Superior temporal gyrus (tissue), 1 donor: ENCODE results near the gene RASSF3.
"Not testable (repeated sequence)": the region's sequence is repeated elsewhere in the genome, so short reads cannot be mapped to it uniquely, and the experiment has no call there.

ENCODE experiments used
- DNase-seq: peaks from one replicate; pipeline ENCODE4 v3.0.0-alpha.2; 2016; ENCODE audit errors: extremely low spot score

Gene RASSF3

GRCh38 chr12:64633011-64633939 is 23.0 kb downstream of the RASSF3 start:
- DNase-seq, result no peak

GRCh38 chr12:64633940-64634337 is 23.6 kb downstream of the RASSF3 start:
- DNase-seq, result no peak

GRCh38 chr12:64634508-64635092 is 24.3 kb downstream of the RASSF3 start:
- no peak for DNase-seq

- no peak for DNase-seq
Observed at GRCh38 chr12:64635356-64635998, 25.2 kb downstream of the RASSF3 start.

GRCh38 chr12:64636856-64637255 is 26.6 kb downstream of the RASSF3 start:
- no peak for DNase-seq

- DNase-seq, result no peak
Observed at GRCh38 chr12:64639466-64639865, 29.2 kb downstream of the RASSF3 start.

GRCh38 chr12:64646318-64646717 is 36.0 kb downstream of the RASSF3 start:
- DNase-seq, result no peak

GRCh38 chr12:64649487-64649886 is 39.2 kb downstream of the RASSF3 start:
- no peak for DNase-seq

GRCh38 chr12:64650762-64651161 is 40.5 kb downstream of the RASSF3 start:
- DNase-seq, result no peak

- DNase-seq, result no peak
Observed at GRCh38 chr12:64652346-64652745, 42.1 kb downstream of the RASSF3 start.

- no peak for DNase-seq
Observed at GRCh38 chr12:64653123-64653522, 42.8 kb downstream of the RASSF3 start.

- DNase-seq, result not testable (repeated sequence)
Observed at GRCh38 chr12:64653907-64654306, 43.6 kb downstream of the RASSF3 start.

GRCh38 chr12:64655141-64655540 is 44.8 kb downstream of the RASSF3 start:
- DNase-seq, result no peak

GRCh38 chr12:64656429-64656828 is 46.1 kb downstream of the RASSF3 start:
- DNase-seq, result no peak

- no peak for DNase-seq
Observed at GRCh38 chr12:64658892-64659481, 48.7 kb downstream of the RASSF3 start.

GRCh38 chr12:64660237-64661018 is 50.1 kb downstream of the RASSF3 start:
- DNase-seq, result no peak

GRCh38 chr12:64663015-64663414 is 52.7 kb downstream of the RASSF3 start:
- DNase-seq, result no peak

- no peak for DNase-seq
Observed at GRCh38 chr12:64665514-64665913, 55.2 kb downstream of the RASSF3 start.

- no peak for DNase-seq
Observed at GRCh38 chr12:64666054-64666914, 56.0 kb downstream of the RASSF3 start.

GRCh38 chr12:64667793-64668192 is 57.5 kb downstream of the RASSF3 start:
- DNase-seq, result no peak
